K562 (cell line): ENCODE results near the gene SH3BGR. TPM values are rescaled to one million over a fixed set of nuclear protein-coding genes. Genes with fewer than 3 reads are reported as not detected.

ENCODE experiments used
- ATAC-seq: fragments of 200-7000 bp; cut with Tn5 transposase; 3 replicates; pipeline ENCODE4 v1.9.1; 2020; ENCODE audit warnings: moderate library complexity
- BruUV-seq: library from RNA; stranded (reverse); fragments of 400-500 nt; replicated peaks from 2 replicates; lab custom pipeline; 2021; lab: Mats Ljungman, UMichigan
- CTCF ChIA-PET: fragments of 300-600 bp; formaldehyde crosslinking; extraction: SDS; loops from one replicate; lab custom pipeline; 2021; ENCODE audit warnings: low intra/inter-chr PET ratio; lab: Yijun Ruan, JAX
- POLR2A ChIA-PET: fragments of 300-600, 350-650 bp; sonication (Branson Sonifier 250); formaldehyde crosslinking; extraction: SDS; loops from one replicate; lab custom pipeline; 2021; ENCODE audit warnings: antibody characterized with exemption, inconsistent platforms; lab: Yijun Ruan, JAX
- DNase-seq, 4 experiments: peaks; one replicate each; pipeline versions ENCODE4 v3.0.0 to v3.0.0-alpha.2; 2011 to 2018; ENCODE audit warnings: low spot score in 3 of 4, mixed read lengths in 3 of 4; ENCODE audit errors: extremely low read depth in 1 of 4
- FAIRE-seq: peaks from 2 replicates; lab custom pipeline; 2011; peaks lifted over from hg19 to GRCh38; lab: Jason Lieb, UNC
- H2AFZ ChIP-seq: 2 replicates; pipeline ENCODE4 v1.6.0; 2011; ENCODE audit warnings: low read depth, low read length, control low read depth, inconsistent platforms
- H3K27ac ChIP-seq: fragments of 200-600 bp; 3 replicates; pipeline ENCODE4 v1.8.0; 2011; ENCODE audit warnings: low read depth, mild to moderate bottlenecking, control low read depth, inconsistent platforms, low read length, moderate library complexity, mixed read lengths; ENCODE audit errors: extremely low read depth
- H3K27me3 ChIP-seq, 2 experiments: fragments of 300-600 bp in 1 of 2; 2 replicates in 1 of 2; 3 replicates in 1 of 2; pipeline versions ENCODE4 v1.6.0 to v1.8.0; 2011; ENCODE audit warnings: inconsistent platforms in 2 of 2, low read length in 2 of 2, mild to moderate bottlenecking in 1 of 2, mixed read lengths in 1 of 2, moderate library complexity in 1 of 2; ENCODE audit not compliant: control insufficient read depth in 2 of 2, insufficient read depth in 2 of 2
- H3K36me3 ChIP-seq: fragments of 300-600 bp; 3 replicates; pipeline ENCODE4 v1.8.0; 2011; ENCODE audit warnings: mild to moderate bottlenecking, low read length, inconsistent platforms; ENCODE audit not compliant: control insufficient read depth, insufficient read depth
- H3K4me1 ChIP-seq, 2 experiments: fragments of 200-600 bp in 1 of 2; replicated peaks in 1 of 2; 2 replicates in 1 of 2; 3 replicates in 1 of 2; pipeline versions ENCODE4 v1.5.1 to v1.8.0; 2011; ENCODE audit warnings: inconsistent platforms in 2 of 2, low read length in 2 of 2, mild to moderate bottlenecking in 1 of 2, mixed read lengths in 1 of 2, moderate library complexity in 1 of 2; ENCODE audit not compliant: control insufficient read depth in 2 of 2, insufficient read depth in 2 of 2
- H3K4me2 ChIP-seq: 2 replicates; pipeline ENCODE4 v1.6.1; 2011; ENCODE audit warnings: low read length, control low read depth, inconsistent platforms, mixed read lengths; ENCODE audit not compliant: insufficient read depth
- H3K4me3 ChIP-seq: fragments of 200-600 bp; sonication (generic), shearing (Covaris generic); 2 replicates; pipeline ENCODE4 v1.5.1; 2016; ENCODE audit warnings: control low read depth, inconsistent platforms
- H3K79me2 ChIP-seq: fragments of 200-600 bp; 3 replicates; pipeline ENCODE4 v1.8.0; 2011; ENCODE audit warnings: low read length, inconsistent platforms; ENCODE audit not compliant: control insufficient read depth, insufficient read depth
- H3K9ac ChIP-seq, 2 experiments: 2 replicates each; pipeline versions ENCODE4 v1.6.0 to v1.6.1; 2011; ENCODE audit warnings: low read depth in 2 of 2, low read length in 2 of 2, control low read depth in 1 of 2, inconsistent platforms in 1 of 2, mild to moderate bottlenecking in 1 of 2, mixed read lengths in 1 of 2; ENCODE audit not compliant: insufficient read depth in 1 of 2
- H3K9me1 ChIP-seq: one replicate; pipeline ENCODE4 v1.6.0; 2011; ENCODE audit warnings: inconsistent platforms, mild to moderate bottlenecking, low read length, moderate library complexity; ENCODE audit not compliant: control insufficient read depth, insufficient read depth
- H3K9me3 ChIP-seq: replicated peaks from 2 replicates; pipeline ENCODE4 v1.5.1; 2011; ENCODE audit warnings: low read depth, low read length, inconsistent platforms; ENCODE audit not compliant: control insufficient read depth, insufficient read depth
- H4K20me1 ChIP-seq: replicated peaks from 2 replicates; pipeline ENCODE4 v1.6.1; 2011; ENCODE audit warnings: low read length, inconsistent platforms, mixed read lengths; ENCODE audit not compliant: control insufficient read depth, insufficient read depth
- CBX3 ChIP-seq, 2 experiments: IDR thresholded peaks; 1 replicate in 1 of 2; 2 replicates in 1 of 2; pipeline ENCODE4 v1.6.1; 2012; ENCODE audit warnings: inconsistent platforms in 2 of 2, low read length in 2 of 2, borderline replicate concordance in 1 of 2, control low read depth in 1 of 2
- RFX1 ChIP-seq: fragments of 450-650 bp; IDR thresholded peaks from 2 replicates; pipeline ENCODE4 v1.6.1; 2016; ENCODE audit warnings: mild to moderate bottlenecking, moderate library complexity
- ZNF175 ChIP-seq: fragments of 200-800 bp; sonication (Bioruptor generic); IDR thresholded peaks from 2 replicates; pipeline ENCODE4 v1.6.1; 2016; ENCODE audit warnings: low read depth, mild to moderate bottlenecking, missing genetic modification characterization, missing compliant biosample characterization
- ZNF644 ChIP-seq: fragments of 200-800 bp; sonication (Bioruptor generic); IDR thresholded peaks from 2 replicates; pipeline ENCODE4 v1.6.1; 2016; ENCODE audit warnings: low read depth, missing genetic modification characterization, missing compliant biosample characterization
- WGBS: fragments of 100-300 bp; shearing (Covaris generic); methylation state at CpG from one replicate; pipeline ENCODE4 v1.1.6; 2016; ENCODE audit warnings: low coverage, mixed read lengths; ENCODE audit not compliant: insufficient coverage; ENCODE audit errors: missing lambda C conversion rate; 5-methylcytosine and 5-hydroxymethylcytosine counted together
- in situ Hi-C: fragments of 300-500 bp; cut with MboI; formaldehyde crosslinking; loops from 4 replicates; pipeline ENCODE4 v1.15.0; 2018; ENCODE audit warnings: inconsistent platforms, mixed read lengths
- intact Hi-C: fragments of 100-400 bp; cut with micrococcal nuclease; formaldehyde crosslinking; loops from 2 replicates; pipeline ENCODE4 v1.14.2; 2022
- polyA plus RNA-seq, 8 experiments: library from polyadenylated mRNA; depleted of rRNA in 4 of 8; stranded (reverse) in 5 of 8; unstranded in 3 of 8; fragments of >200 nt; fragmentation: Nextera tagmentation in 2 of 8; fragmentation: Illumina TruSeq in 1 of 8; extraction: Ambion mirVana in 2 of 8; extraction: Trizol in 1 of 8; gene quantifications; 2 replicates each; pipeline versions ENCODE4 v1.2.1 to v1.2.3, GENCODE V29; 2011 to 2014; ENCODE audit warnings: inconsistent platforms in 1 of 8, missing spikeins in 1 of 8
- total RNA-seq, 7 experiments: library from RNA; depleted of rRNA in 6 of 7; stranded (reverse); fragments of >200 nt in 6 of 7; fragmentation: Illumina TruSeq in 2 of 7; extraction: Trizol in 2 of 7; gene quantifications; 2 replicates each; pipeline versions ENCODE4 v1.2.1 to v1.2.3, GENCODE V29; 2011 to 2021; ENCODE audit warnings: low replicate concordance in 1 of 7

SH3BGR gene
- total and polyA plus RNA-seq, 9 of the 15 experiments (the other 6 are each of a cell fraction or from before 2014, with no cell fraction given): 6.6 to 42.9 (median 25.6) TPM

DNA sequence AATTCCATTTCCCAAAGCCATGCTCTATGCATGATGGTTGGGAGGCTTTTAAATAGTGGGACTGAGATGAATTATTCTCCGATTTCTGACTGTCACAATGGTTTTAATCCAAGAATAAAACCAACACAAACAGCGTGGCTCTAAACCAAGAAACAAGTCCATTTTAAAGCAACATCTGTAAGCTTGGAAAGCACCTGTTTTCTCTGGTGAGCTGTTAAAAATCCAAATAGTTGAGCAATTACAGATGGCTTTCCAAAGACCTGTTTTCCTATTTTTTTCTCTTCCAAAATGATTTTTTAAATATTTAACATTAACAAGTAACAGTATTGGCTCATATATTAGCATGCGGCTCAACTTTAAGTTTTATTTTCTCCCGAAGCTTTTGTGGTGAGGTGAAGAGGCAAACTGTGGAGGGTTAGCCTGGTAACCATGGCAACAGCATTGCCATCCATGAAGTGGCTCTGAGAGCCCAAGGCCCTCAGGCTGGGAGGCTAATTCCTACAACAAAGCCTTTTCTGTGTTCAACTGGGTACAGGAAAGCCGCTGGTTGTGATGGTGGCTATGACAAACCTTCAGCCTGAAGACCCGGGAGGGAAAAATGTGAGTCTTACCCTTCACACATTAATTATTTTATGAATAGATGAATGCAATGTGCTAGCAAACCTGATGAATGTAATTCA lies 104.3 kb downstream of the SH3BGR start:
- Histone ChIP-seq H3K36me3 (no peaks in the 10 kb centered on the region), H3K4me1 (no peaks in the 10 kb centered on the region), H3K9ac (no peak overlapping the region), H3K4me2 (no peak overlapping the region), H3K4me3 (no peak overlapping the region), H2AFZ (no peak overlapping the region), H3K27ac (no peak overlapping the region), H3K9me1 (no peaks in the 10 kb centered on the region), H3K79me2 (no peaks in the 10 kb centered on the region), H3K27me3 (peaks cover 4 to 8% of the 10 kb centered on the region in 2 experiments; a peak in 2 of 5 replicates), H4K20me1 (no peaks in the 10 kb centered on the region), H3K9me3 (no peaks in the 10 kb centered on the region)
- ChIA-PET CTCF (no interaction called here), POLR2A (no interaction called here)
- peak; percentile 86 for TF ChIP-seq RFX1
- TF ChIP-seq CBX3 (IDR thresholded peaks at IDR 0.05; ENCODE audit: borderline replicate concordance in 1 of 2, low read length in 2 of 2): no peak
- no peak for FAIRE-seq
- in situ Hi-C loops: no loop called here
- WGBS: 1% methylated on average over 6 of the region's 6 CpGs
- no peak for ATAC-seq
- no peak for DNase-seq
- no TSS peak for BruUV-seq
- intact Hi-C loops: no loop called here

DNA sequence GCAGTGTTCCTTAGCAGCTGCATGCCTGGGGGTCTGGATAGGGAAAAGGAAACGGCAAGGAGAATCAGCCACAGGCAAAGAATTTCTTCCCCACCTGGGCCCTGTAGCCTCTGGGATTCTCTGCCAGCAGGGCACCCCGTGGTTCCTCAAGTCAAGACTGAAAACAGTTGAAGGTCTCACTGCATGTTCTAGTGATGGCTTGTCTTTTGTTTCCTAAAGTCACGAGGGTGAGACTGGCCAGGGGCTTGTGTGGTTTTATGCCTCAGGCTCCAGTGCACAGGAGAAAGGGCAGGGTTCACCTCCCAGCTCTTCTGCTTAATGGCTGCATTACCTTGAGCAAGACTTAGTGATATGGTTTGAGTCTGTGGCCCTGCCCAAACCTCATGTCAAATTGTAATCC lies 107.7 kb downstream of the SH3BGR start:
- no peak for FAIRE-seq
- no peak overlapping the region for H3K9ac ChIP-seq
- POLR2A ChIA-PET: no interaction called here

More for the DNA sequence above, 107.7 kb downstream of the SH3BGR start:
- CTCF ChIA-PET: no interaction called here
- in situ Hi-C loops (no loop called here), intact Hi-C loops (no loop called here)
- Histone ChIP-seq H2AFZ (no peak overlapping the region), H3K36me3 (no peaks in the 10 kb centered on the region), H3K4me2 (no peak overlapping the region), H3K4me3 (no peak overlapping the region), H3K9me1 (no peaks in the 10 kb centered on the region), H3K9me3 (no peaks in the 10 kb centered on the region), H3K27ac (no peak overlapping the region), H3K79me2 (no peaks in the 10 kb centered on the region), H4K20me1 (no peaks in the 10 kb centered on the region), H3K4me1 (no peaks in the 10 kb centered on the region), H3K27me3 (peaks cover 6 to 8% of the 10 kb centered on the region in 2 experiments; a peak in 2 of 5 replicates)
- BruUV-seq: no TSS peak
- WGBS: 0% methylated on average over 3 of the region's 3 CpGs
- TF ChIP-seq ZNF644 (no peak), ZNF175 (CRISPR knock-in tag) (no peak)
- DNase-seq: no peak
- ATAC-seq: no peak
